Gastrocnemius medialis (tissue), 4 donors: ENCODE data around the gene WDR7.

Source experiments
- POLR2A ChIP-seq, 2 donors: fragments of 450-650 bp; IDR thresholded peaks; one replicate each; pipeline ENCODE4 v1.6.1; 2017; ENCODE audit warnings: antibody characterized with exemption in 2 of 2, mild to moderate bottlenecking in 2 of 2, moderate library complexity in 2 of 2
- TF ChIP-seq, protein P1 (sequence below), 5 experiments: fragments of 450-650 bp in 3 of 5; fragments of 200-600 bp in 2 of 5; sonication (generic) in 2 of 5; IDR thresholded peaks in 4 of 5; conservative IDR thresholded peaks in 1 of 5; 1 replicate in 4 of 5; 2 replicates in 1 of 5; pipeline ENCODE4 v1.5.1; 2016 to 2019; ENCODE audit warnings: antibody characterized with exemption in 5 of 5, mild to moderate bottlenecking in 3 of 5, moderate library complexity in 3 of 5

DNA sequence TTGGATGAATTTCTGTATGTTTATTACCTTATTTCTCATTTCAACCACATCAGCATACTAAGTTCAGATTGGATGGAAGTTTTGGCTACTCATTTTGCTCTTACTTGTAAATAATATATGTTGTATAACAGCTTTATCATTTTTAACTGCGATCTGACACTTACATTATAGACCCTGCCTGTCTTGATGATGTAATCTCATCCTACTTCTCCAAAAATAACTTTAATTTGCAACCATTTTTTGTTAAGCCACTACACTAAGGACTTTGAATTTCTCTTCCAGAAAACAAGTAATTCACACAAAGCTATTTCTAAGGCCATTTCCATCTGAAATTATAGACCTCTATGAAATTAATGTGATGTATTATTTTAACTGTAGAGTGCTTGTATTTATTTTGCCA lies 240.7 kb downstream of the WDR7 start:
- TF ChIP-seq, protein P1, sequence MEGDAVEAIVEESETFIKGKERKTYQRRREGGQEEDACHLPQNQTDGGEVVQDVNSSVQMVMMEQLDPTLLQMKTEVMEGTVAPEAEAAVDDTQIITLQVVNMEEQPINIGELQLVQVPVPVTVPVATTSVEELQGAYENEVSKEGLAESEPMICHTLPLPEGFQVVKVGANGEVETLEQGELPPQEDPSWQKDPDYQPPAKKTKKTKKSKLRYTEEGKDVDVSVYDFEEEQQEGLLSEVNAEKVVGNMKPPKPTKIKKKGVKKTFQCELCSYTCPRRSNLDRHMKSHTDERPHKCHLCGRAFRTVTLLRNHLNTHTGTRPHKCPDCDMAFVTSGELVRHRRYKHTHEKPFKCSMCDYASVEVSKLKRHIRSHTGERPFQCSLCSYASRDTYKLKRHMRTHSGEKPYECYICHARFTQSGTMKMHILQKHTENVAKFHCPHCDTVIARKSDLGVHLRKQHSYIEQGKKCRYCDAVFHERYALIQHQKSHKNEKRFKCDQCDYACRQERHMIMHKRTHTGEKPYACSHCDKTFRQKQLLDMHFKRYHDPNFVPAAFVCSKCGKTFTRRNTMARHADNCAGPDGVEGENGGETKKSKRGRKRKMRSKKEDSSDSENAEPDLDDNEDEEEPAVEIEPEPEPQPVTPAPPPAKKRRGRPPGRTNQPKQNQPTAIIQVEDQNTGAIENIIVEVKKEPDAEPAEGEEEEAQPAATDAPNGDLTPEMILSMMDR (IDR thresholded peaks at IDR 0.05 in 4 of 5, conservative IDR thresholded peaks at IDR 0.05 in 1 of 5), result no peak
- no peak for TF ChIP-seq POLR2A (IDR thresholded peaks at IDR 0.05)
